WI38 (cell line): ENCODE measurements around the gene CFAP77.
A peak's percentile ranks its signal among the peaks of the same experiment; 100 is the strongest.

Experiments
- H3K4me3 ChIP-seq: 2 replicates; pipeline ENCODE4 v1.5.1; 2011; ENCODE audit warnings: low read depth, mild to moderate bottlenecking, control low read depth, low read length
- CTCF ChIP-seq: IDR thresholded peaks from 2 replicates; pipeline ENCODE4 v1.5.1; 2012; ENCODE audit warnings: low read depth, mild to moderate bottlenecking, control low read depth, low read length

CFAP77 gene

GRCh38 chr9:132409828-132410528 is at the start of gene CFAP77:
Gene CFAP77 (plus strand): TSS chr9:132410211. CDS start chr9:132410272, 61 bp downstream.
- TF ChIP-seq CTCF = no peak
- peak within 1 kb of the TSS; percentile 57 for H3K4me3 ChIP-seq

GRCh38 chr9:132364068-132364467 is 45.9 kb upstream of the CFAP77 start:
- TF ChIP-seq CTCF = no peak
- no peak overlapping the region for H3K4me3 ChIP-seq

- H3K4me3 ChIP-seq = no peak overlapping the region
- TF ChIP-seq CTCF = no peak
Observed at GRCh38 chr9:132365986-132366385, 44.0 kb upstream of the CFAP77 start.

GRCh38 chr9:132366481-132366880 is 43.5 kb upstream of the CFAP77 start:
- TF ChIP-seq CTCF = no peak
- no peak overlapping the region for H3K4me3 ChIP-seq

DNA sequence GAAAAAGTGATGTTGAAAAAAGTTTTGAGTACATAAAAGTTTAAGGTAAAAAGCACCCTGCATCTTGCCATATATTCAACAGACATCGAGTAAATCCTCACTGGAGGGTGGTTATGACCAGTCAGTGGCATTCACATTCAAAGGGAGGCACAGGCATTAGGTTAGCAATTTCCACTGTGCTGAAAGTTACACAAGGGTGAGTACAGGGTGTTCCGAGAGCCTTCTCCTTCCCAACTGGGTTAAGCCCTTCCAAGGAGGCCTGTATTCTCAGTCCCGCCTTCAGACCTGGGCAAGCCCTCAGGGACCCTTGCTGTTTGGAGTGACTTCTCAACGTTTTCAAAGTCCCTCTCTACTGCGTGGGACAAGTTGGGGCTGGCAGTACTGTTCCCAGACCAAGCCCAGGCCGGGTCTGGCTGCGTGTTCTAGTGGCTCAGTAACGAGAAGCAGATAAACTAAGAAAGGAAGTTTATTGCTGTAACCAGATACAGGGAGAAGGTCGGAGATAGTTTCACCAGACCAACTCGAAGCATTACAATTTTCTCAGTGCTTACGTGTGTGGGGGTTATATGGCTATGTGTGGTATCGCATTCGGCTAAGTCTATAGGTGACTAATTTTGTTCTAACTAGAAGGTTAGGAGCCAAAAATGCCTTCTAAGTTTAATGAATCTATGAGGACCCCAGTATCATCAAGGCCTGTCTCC is 42.2 kb upstream of the CFAP77 start:
- TF ChIP-seq CTCF = no peak
- no peak overlapping the region for H3K4me3 ChIP-seq

DNA sequence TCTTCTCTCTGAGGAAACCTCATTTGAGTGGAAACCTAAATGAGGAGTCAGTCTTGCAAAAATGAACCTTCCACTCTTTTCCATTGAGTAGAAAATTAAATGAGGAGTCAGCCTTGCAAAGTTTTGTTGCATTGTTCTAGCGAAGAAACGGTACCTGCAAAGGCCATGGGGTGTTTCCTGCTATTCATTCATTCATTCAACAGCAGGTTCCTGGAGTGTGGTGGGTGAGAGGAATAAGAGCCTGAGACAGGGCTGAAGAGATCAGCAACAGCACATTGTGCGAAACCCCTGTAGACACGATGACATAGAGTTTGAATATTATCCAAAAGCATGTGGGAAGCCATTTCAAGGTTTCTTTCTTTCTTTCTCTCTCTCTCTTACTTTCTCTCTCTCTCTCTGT is 40.6 kb upstream of the CFAP77 start:
- no peak overlapping the region for H3K4me3 ChIP-seq
- TF ChIP-seq CTCF = no peak

DNA sequence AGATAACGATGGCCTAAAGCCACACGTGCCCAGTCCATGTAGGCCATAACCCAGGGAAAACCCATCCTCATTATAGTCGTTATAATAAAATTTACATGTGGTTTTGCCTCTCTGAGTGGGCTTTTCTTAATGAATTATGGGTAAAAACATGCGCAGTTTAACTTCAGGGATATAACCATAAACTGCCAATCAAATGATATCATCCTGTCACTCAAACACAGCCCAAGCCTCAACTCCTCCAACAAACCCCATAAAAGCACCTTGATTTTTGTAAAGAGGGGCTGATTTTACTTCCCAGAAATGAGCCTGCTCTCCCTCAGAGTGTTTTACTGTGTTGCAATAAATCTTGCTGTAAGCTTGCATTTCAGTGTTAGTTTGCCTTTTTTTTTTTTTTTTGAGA is 39.4 kb upstream of the CFAP77 start:
- no peak for TF ChIP-seq CTCF
- no peak overlapping the region for H3K4me3 ChIP-seq
